Vagina (tissue), 2 donors: ENCODE data around the gene TSPAN12.

Source experiments
- CTCF ChIP-seq, 3 experiments: fragments of 450-650 bp in 2 of 3; fragments of 200-600 bp in 1 of 3; sonication (generic) in 1 of 3; IDR thresholded peaks; one replicate each; pipeline ENCODE4 v1.5.1; 2017 to 2019; ENCODE audit warnings: antibody characterized with exemption in 3 of 3, mild to moderate bottlenecking in 2 of 3, moderate library complexity in 2 of 3
- POLR2A ChIP-seq, 2 donors: fragments of 450-650 bp; IDR thresholded peaks; one replicate each; pipeline ENCODE4 v1.6.1; 2017; ENCODE audit warnings: antibody characterized with exemption in 2 of 2, mild to moderate bottlenecking in 2 of 2, moderate library complexity in 2 of 2

GRCh38 chr7:120837599-120837998, 20.3 kb downstream of the TSPAN12 start:
- TF ChIP-seq CTCF (IDR thresholded peaks at IDR 0.05) (no peak), POLR2A (IDR thresholded peaks at IDR 0.05) (no peak)
